Measurements from ENCODE around the gene FBXO40. TPM values are rescaled to one million over a fixed set of nuclear protein-coding genes. Genes with fewer than 3 reads are reported as not detected.
A peak's percentile ranks its signal among the peaks of the same experiment; 100 is the strongest.

Gene FBXO40
- total RNA-seq, 2 experiments from 2014 or later = not detected

DNA sequence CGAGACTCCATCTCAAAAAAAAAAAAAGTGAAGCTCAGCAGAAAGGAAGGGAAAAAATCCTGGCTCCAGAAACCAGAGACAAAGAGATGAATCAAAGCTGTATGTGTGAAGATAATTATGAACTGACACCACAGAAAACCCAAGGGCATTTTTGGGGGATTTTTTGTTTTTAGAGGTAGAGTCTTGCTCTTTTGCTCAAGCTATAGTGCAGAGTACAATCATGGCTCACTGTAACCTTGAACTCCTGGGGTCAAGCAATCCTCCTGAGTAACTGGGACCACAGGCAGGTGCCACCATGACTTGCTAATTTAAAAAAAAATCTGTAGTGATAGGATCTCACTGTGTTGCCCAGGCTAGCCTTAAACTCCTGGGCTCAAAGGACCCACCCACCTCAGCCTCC lies 44.7 kb downstream of the FBXO40 start:
- Mint-ChIP-seq H3K27ac (peak overlapping the region; percentile 47), H3K4me3 (no peak overlapping the region), H3K36me3 (ENCODE audit: low read depth) (peaks cover 99% of the 10 kb centered on the region), H3K27me3 (no peaks in the 10 kb centered on the region), H3K9me3 (no peaks in the 10 kb centered on the region), H3K4me1 (ENCODE audit: low read depth) (peaks cover 14% of the 10 kb centered on the region)
- POLR2A ChIA-PET = no interaction called here
- Histone ChIP-seq H3K27ac (ENCODE audit: low read depth in 1 of 2, low read length in 2 of 2) (no peak overlapping the region), H3K36me3 (ENCODE audit: insufficient read depth, low read length) (peaks cover 95% of the 10 kb centered on the region), H3K27me3 (ENCODE audit: control insufficient read depth in 1 of 2, insufficient read depth in 2 of 2, low read length in 2 of 2) (no peaks in the 10 kb centered on the region), H3K4me3 (ENCODE audit: low read length) (no peak overlapping the region), H3K9me3 (ENCODE audit: control insufficient read depth in 1 of 2, insufficient read depth in 1 of 2, low read length in 2 of 2) (no peaks in the 10 kb centered on the region), H3K4me1 (ENCODE audit: insufficient read depth, low read length) (no peaks in the 10 kb centered on the region)
- intact Hi-C loops (cut with DNase I, micrococcal nuclease) = no loop called here
- TF ChIP-seq, protein P1, sequence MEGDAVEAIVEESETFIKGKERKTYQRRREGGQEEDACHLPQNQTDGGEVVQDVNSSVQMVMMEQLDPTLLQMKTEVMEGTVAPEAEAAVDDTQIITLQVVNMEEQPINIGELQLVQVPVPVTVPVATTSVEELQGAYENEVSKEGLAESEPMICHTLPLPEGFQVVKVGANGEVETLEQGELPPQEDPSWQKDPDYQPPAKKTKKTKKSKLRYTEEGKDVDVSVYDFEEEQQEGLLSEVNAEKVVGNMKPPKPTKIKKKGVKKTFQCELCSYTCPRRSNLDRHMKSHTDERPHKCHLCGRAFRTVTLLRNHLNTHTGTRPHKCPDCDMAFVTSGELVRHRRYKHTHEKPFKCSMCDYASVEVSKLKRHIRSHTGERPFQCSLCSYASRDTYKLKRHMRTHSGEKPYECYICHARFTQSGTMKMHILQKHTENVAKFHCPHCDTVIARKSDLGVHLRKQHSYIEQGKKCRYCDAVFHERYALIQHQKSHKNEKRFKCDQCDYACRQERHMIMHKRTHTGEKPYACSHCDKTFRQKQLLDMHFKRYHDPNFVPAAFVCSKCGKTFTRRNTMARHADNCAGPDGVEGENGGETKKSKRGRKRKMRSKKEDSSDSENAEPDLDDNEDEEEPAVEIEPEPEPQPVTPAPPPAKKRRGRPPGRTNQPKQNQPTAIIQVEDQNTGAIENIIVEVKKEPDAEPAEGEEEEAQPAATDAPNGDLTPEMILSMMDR (IDR thresholded peaks at IDR 0.05) = no peak
- CTCF ChIA-PET = no interaction called here
- ATAC-seq (ENCODE audit: poor library complexity) (no peak), DNase-seq (no peak)

DNA sequence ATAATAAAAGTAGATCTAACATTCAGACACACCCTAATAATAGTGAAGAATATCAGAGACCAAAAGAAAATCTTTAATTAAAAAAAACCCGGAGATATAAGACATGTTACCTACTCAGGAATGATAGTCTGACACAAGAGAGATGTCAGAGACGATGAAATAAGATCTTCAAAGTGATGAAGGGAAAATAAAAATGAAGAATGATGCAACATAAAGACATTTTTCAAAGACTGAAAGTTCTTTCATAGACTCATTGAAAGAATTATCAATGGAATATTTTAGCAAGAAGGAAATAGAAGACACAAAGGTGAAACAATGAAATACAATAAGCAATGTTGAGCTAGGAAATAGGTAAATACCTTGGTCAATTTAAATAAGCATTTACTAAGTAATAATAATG lies 47.9 kb downstream of the FBXO40 start:
- H3K27ac ChIP-seq (ENCODE audit: low read depth in 1 of 2, low read length in 2 of 2) = no peak overlapping the region
- ATAC-seq (ENCODE audit: poor library complexity) (no peak), DNase-seq (no peak)
- Mint-ChIP-seq H3K27me3 (no peaks in the 10 kb centered on the region), H3K27ac (no peak overlapping the region), H3K9me3 (no peaks in the 10 kb centered on the region), H3K36me3 (ENCODE audit: low read depth) (peaks cover 94% of the 10 kb centered on the region), H3K4me3 (no peak overlapping the region), H3K4me1 (ENCODE audit: low read depth) (peaks cover 14% of the 10 kb centered on the region)
- H3K27me3 ChIP-seq (ENCODE audit: control insufficient read depth in 1 of 2, insufficient read depth in 2 of 2, low read length in 2 of 2) = no peaks in the 10 kb centered on the region
- H3K4me3 ChIP-seq (ENCODE audit: low read length) = no peak overlapping the region
- peaks cover 91% of the 10 kb centered on the region for H3K36me3 ChIP-seq (ENCODE audit: insufficient read depth, low read length)
- H3K4me1 ChIP-seq (ENCODE audit: insufficient read depth, low read length) = no peaks in the 10 kb centered on the region
- CTCF ChIA-PET = no interaction called here
- POLR2A ChIA-PET = no interaction called here
- H3K9me3 ChIP-seq (ENCODE audit: control insufficient read depth in 1 of 2, insufficient read depth in 1 of 2, low read length in 2 of 2) = no peaks in the 10 kb centered on the region
- intact Hi-C loops (cut with DNase I, micrococcal nuclease) = no loop called here
- TF ChIP-seq, protein P1 (IDR thresholded peaks at IDR 0.05) = no peak

GRCh38 chr3:121642601-121643314 lies 49.6 kb downstream of the FBXO40 start:
- Histone ChIP-seq H3K9me3 (ENCODE audit: control insufficient read depth in 1 of 2, insufficient read depth in 1 of 2, low read length in 2 of 2) (no peaks in the 10 kb centered on the region), H3K36me3 (ENCODE audit: insufficient read depth, low read length) (peaks cover 82% of the 10 kb centered on the region), H3K4me3 (ENCODE audit: low read length) (no peak overlapping the region), H3K27me3 (ENCODE audit: control insufficient read depth in 1 of 2, insufficient read depth in 2 of 2, low read length in 2 of 2) (no peaks in the 10 kb centered on the region), H3K27ac (ENCODE audit: low read depth in 1 of 2, low read length in 2 of 2) (no peak overlapping the region), H3K4me1 (ENCODE audit: insufficient read depth, low read length) (no peaks in the 10 kb centered on the region)
- TF ChIP-seq, protein P1 (IDR thresholded peaks at IDR 0.05) = no peak
- ChIA-PET POLR2A (no interaction called here), CTCF (no interaction called here)
- Mint-ChIP-seq H3K4me1 (ENCODE audit: low read depth) (peaks cover 21% of the 10 kb centered on the region), H3K9me3 (no peaks in the 10 kb centered on the region), H3K27ac (no peak overlapping the region), H3K36me3 (ENCODE audit: low read depth) (peaks cover 87% of the 10 kb centered on the region), H3K4me3 (no peak overlapping the region), H3K27me3 (no peaks in the 10 kb centered on the region)
- ATAC-seq (ENCODE audit: poor library complexity) = no peak
- intact Hi-C loops (cut with DNase I, micrococcal nuclease) = no loop called here
- no peak for DNase-seq
